LNCaP clone FGC (cell line): ENCODE measurements around the gene ASB10.

ENCODE experiments used
- DNase-seq: peaks from one replicate; pipeline ENCODE4 v3.0.0-alpha.2; 2011; ENCODE audit warnings: low read depth
- H3K4me3 ChIP-seq: 2 replicates; pipeline ENCODE4 v1.5.1; 2011; ENCODE audit warnings: mild to moderate bottlenecking, low read depth, low read length, control low read depth
- CTCF ChIP-seq: IDR thresholded peaks from 2 replicates; pipeline ENCODE4 v1.5.1; 2012; ENCODE audit warnings: mild to moderate bottlenecking; ENCODE audit not compliant: control insufficient read depth, insufficient read depth; ENCODE audit errors: extremely low read depth

The ASB10 gene

DNA sequence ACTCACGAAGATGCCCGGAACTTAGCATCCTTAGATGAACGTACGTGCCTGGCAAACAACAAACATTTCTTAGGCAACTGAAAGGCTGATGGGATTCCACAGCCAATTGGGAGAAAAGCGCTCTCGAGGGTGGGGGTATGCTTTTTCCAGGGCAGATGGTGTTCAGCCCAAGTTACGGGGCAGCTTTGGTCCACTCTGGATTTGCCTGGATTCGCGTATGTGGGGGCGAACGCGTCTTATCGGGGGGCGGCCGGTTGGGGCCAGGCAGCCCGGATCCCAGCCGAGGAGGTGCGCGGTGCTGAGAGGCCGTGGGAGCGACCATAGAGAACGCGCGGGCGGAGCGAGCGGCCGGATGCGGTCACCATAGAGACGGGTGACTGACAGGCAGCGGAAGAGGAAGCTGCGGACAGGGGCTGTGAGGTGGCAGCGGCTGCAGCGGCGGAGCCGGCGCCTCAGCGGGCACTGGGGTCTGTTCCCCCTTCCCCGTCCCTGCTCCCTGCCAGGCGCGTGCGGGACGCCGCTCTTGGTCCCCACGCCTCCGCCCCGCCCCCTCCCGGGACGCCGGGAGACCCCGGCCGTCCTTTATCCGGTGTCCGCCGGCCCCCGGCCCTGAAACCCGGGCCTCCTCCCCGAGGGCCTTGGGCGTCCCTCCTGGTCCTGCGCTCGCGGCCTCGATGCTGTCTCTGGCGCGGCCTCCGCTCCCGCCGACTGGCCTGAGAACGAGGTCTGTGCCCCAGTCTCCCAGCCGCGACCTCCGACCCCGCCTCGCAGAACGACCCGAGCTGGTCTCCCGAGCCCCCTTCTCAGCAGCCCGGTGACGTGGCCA is 45.3 kb upstream of the ASB10 start, which contains the start of gene CHPF2:
TSS of gene CHPF2 (plus strand) at position 393 of the 826 bp plus-strand sequence. CDS start 1,529 bp downstream, outside the sequence.
- peak within 1 kb of the TSS; percentile 96 for H3K4me3 ChIP-seq
- TF ChIP-seq CTCF = no peak
- peak; percentile 48 for DNase-seq

DNA sequence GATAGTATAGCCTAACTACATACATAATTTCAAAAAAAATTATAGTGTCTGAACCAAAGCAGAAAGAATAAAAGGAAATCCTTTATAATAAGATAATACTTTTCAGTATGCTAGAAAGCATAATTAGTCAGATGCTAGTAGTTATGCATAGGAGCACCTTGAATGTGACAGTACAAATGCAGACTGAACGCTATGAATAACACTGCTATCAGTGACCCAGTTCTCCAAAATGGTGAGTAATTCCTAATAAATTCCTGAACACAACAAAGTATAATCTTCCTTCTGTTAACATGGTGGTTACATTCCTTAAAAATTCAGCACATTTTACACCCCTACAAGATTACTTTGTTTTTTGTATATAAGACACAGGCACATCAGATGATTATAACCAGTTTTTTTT is 44.0 kb upstream of the ASB10 start:
- TF ChIP-seq CTCF = no peak
- H3K4me3 ChIP-seq = no peak overlapping the region
- no peak for DNase-seq

- no peak for DNase-seq
- no peak overlapping the region for H3K4me3 ChIP-seq
- TF ChIP-seq CTCF = no peak
These were observed 42.2 kb upstream of the ASB10 start for GRCh38 chr7:151229249-151229648.

DNA sequence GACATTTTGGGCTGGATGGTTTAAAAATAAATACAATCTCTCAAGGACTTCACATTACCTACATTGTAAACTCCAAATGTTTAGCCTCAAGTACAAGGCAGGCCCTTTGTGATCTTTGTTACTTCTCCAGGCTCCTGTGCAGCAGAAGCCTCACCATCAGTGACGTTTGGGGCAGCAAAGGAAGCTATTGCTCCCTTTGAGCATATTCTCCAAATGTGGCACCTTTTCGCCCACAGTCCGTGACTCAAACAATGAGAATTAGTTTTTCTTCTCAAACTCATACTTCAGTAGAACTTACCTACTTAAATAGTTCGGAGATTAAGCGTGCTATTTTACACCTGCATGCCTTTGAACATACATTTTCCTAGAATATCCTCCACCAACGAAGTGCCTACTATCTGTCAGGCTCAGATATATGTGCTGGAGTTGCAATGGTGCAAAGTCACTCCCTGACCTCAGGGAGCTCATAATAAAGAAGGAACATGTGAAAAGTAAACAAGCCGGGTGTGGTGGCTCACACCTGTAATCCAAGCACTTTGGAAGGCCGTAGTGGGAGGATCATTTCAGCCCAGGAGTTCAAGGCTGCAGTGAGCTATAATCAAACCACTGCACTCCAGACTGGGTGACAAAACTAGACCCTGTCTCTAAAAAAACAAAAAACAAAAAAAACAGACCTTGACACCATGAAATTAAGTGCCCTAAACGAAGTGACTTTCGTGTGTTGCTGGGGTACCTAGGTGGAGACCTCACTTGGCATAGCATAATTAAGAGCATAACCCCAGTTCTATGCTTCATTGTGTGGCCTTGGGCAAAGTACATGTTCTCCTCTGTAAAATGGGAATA is 41.2 kb upstream of the ASB10 start:
- no peak for TF ChIP-seq CTCF
- no peak for DNase-seq
- peak overlapping the region; percentile 99 for H3K4me3 ChIP-seq

DNA sequence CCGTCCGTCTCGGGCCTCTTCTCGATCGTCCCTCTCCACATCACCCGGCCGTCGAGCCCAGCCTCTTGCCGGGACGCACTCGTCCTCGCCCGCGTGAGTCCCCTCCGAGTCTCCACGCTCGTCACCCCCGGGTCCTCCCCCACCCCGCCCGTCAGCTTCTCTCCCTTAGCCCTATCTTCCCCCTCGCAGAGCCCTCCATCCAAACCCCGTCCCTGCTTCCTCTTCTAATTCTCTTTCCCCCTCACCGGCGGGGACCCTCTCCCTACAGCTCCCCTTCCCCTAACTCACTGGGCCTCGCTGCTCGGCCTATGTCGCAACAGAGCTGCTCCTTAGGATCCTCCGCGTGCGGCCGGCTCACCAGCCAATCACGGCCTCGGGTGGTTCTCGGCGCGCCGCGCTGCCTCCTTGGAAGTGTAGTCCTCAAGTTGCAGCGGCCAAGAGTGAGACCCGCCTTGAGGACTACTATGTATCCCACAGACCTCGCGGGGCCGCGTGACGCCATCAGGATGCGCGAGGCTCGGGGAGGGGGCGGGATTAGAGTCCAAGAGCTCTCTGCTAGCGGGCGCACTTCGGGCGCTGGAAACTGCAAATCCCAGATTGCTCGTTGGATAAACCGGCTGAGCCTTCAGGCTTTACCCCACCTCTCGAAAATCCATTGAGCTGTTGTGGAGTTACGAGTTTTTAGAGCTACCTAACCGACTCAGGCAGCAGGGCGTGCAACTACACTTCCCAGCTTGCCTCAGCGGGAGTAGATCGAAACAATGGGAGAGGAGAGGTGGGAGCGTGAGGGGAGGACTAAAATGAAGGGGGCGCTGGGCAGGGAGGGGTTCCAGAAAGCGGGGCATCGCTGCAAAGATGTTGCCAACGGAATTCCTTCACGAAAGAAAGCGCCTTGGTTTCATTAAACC is 40.1 kb upstream of the ASB10 start, which contains the start of gene ABCF2:
TSS of gene ABCF2 (minus strand) at position 331 of the 908 bp plus-strand sequence. CDS start 747 bp downstream, outside the sequence.
- TF ChIP-seq CTCF = no peak
- peak within 1 kb of the TSS; percentile 99 for H3K4me3 ChIP-seq
- peak; percentile 98 for DNase-seq

- no peak for DNase-seq
- no peak for TF ChIP-seq CTCF
- H3K4me3 ChIP-seq = peak overlapping the region; percentile 99
These were observed 39.5 kb upstream of the ASB10 start for GRCh38 chr7:151226560-151226874.
